NCI-H1694 treated with DMSO at 0.1 percent for 48 hours (cell line): ENCODE data around the gene MGA.
A peak's percentile ranks its signal among the peaks of the same experiment; 100 is the strongest.

Source experiments
- DNase-seq: peaks from one replicate; lab custom pipeline; 2025; lab: John Stamatoyannopoulos, UW

MGA gene

GRCh38 chr15:41659190-41659589, 1.0 kb upstream of the MGA start:
- no peak for DNase-seq

DNA sequence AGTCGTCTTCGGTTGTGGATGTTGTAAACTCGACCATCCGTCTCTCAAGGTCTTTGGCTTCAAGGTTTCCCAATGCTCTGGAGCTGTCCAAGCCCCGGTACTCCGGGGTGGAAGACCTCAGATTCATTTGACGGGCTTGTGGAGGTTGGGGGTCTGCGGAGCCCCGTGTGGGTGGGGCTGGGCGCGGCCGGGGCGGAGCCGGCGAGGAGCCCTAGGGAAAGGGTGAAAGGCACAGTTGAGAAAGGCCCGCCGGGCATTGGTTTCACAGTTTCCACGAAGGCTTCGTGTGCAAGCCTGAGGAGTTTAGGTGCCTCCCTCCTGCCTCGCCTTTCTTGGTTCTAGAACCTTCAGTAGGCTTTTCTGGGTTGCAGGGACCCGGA, 360 bp upstream of the MGA start:
- no peak for DNase-seq

GRCh38 chr15:41661078-41661517, 893 bp downstream of the MGA start:
- no peak for DNase-seq

DNA sequence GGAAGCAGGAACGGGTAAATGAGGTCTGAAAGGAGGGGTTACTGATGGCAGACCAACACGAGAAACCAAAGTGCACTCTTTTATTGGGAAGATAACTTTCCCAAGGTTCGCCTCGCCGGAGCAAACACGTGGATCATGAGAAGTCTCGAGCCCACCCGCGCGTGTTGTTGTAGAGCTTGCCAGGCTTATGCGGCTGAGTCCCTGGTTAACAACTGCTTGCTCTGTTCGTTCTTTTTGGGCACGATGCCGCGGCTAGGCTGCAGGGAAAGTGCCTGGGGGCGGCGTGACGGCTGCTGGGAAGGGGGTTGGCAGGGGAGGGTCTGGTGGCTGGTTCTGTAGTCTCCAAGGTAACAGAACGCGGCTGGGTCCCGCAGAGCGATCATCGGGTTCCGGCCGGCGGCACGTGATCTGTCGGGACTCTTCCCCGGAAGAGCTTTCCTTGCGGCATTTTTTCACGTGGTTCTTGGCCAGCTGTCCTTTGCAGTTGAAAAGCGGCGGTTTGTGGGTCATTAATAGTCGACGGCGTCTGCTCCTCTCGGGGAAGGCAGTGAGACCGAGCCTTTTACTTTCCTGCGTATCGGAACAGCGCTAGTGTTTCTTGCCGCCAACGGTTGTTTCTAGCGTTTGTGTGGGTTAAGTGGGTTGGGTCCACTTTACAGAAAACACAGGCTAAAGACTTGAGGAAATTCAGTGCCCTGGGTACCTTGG, 1.5 kb downstream of the MGA start:
- DNase-seq, result peak; percentile 31

GRCh38 chr15:41666353-41666920, 6.2 kb downstream of the MGA start:
- no peak for DNase-seq

DNA sequence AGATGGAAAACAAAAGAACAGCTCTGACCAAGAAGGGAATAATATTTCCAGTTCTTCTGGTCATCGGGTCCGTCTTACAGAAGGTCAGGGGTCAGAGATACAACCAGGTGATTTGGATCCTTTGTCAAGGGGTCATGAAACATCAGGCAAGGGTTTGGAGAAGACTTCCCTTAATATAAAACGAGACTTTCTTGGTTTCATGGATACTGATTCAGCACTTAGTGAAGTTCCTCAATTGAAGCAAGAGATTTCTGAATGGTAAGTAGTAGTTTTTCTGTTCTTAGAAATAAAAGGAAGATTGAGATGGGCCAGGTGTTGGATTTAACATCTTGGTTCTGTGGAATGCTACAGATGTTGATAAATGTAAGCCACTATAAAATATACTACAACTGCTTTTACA, 9.5 kb downstream of the MGA start:
- DNase-seq, result no peak

DNA sequence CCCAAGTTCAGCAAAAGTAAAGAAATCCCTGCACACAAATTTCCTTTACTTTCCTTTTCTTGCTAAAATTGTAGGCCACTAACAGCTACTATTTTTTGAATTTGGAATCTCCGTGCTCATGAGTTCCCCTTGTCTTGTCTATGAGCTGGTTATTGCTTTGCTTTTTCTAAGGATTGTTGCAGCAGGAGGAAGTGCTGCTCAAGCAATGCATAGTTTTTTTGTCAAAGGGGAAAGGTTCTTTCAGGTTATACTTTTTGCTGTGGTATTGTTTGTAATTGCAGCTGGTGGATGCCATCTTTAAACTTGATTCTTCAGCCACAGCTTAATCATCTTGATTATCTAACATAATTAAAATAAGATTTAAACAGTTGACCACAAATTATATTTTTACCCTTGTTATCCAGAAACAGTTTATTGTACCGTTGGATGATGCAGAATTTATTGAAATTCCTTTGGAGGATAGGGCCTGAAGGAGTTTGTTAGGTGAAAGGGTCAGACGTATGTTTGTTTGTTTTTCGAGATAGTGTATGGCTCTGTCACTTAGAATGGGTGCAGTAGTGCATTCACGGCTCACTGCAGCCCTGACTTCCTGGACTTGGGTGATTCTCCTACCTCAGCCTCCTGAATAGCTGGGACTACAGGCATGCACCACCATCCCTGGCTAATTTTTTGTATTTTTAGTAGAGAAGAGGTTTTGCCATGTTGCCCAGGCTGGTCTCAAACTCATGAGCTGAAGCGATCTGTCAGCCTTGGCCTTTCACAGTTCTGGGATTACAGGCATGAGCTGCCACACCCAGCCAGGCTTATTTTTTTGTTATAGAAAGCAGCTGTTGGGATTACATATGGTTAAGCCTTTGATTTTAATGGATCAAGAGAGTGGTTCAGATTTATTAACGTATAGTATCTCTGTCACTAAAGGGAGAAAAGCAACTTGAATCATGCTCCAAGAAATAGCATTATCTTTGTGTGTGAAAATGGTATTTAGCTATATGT, 11.7 kb downstream of the MGA start:
- DNase-seq, result no peak

DNA sequence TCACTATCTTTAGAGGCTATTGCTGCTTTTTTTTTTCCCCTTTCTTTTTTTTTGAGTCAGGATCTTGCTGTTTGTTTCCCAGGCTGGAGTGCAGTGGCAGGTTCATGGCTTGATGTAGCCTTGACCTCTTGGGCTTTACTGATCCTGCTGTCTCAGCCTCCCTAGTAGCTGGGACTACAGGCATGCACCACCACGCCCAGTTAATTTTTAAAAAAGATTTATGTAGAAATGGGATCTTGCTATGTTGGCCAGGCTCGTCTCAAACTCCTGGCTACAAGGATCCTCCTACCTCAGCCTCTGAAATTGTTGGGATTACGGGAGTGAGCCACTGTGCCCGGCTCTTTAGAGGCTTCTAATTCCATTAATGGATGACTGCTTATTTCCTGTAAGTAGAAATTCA, 15.1 kb downstream of the MGA start:
- no peak for DNase-seq

GRCh38 chr15:41678742-41679141, 18.5 kb downstream of the MGA start:
- no peak for DNase-seq

DNA sequence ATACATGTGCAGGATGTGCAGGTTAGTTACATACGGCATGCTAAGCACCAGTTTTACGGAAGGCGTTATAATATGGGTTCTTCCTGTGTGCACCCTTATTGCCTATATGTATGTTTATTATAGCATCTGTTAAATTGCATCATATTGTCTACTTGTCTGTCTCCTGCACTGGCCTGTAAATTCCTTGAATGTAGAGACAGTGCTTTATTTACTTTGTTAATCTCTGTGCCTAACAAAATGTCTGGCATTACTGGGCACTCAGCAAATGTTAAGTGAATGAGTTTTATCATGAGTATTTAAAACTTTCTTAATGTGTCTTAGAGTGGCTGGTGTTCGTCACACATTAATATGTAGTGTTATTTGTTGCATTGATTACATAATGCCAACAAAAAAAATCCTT, 23.8 kb downstream of the MGA start:
- DNase-seq, result no peak

GRCh38 chr15:41688671-41689070, 28.5 kb downstream of the MGA start:
- no peak for DNase-seq

DNA sequence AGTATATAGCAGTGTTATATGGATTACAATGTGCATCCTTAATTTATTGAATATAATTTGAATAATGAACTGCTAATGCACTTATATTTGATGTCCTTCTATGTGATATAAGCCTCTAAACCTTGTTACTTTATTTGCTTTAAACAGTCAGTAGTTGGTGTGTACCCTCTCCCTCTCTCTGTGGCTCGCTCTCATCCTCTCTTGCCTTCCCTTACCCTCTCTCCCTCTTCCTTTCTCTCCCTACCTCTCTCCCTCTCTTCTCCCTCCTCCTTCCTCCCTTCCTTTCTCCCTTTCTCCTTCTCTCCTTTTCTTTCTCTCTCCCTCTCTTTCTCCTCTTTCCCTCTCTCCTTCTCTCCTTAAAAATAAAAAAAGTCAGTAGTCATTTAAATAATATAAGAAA, 28.9 kb downstream of the MGA start:
- DNase-seq, result no peak

- DNase-seq, result no peak
Observed at GRCh38 chr15:41689834-41690233, 29.6 kb downstream of the MGA start.

DNA sequence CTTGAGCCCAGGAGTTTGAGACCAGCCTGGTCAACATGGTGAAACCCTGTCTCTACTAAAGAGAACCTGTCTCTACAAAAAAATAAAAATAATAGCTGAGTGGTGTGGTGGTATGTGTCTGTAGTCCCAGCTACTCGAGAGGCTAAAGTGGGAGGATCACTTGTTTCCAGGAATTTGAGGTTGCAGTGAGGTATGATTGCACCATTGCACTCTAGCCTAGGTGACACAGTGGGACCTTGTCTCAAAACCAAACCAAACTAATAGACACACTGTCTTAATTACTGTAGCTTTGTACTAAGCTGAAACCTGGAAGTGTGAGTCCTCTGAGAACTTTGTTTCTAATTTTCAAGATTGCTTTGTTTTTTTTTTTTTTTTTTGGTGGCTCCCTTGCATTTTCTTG, 30.4 kb downstream of the MGA start:
- DNase-seq, result no peak

DNA sequence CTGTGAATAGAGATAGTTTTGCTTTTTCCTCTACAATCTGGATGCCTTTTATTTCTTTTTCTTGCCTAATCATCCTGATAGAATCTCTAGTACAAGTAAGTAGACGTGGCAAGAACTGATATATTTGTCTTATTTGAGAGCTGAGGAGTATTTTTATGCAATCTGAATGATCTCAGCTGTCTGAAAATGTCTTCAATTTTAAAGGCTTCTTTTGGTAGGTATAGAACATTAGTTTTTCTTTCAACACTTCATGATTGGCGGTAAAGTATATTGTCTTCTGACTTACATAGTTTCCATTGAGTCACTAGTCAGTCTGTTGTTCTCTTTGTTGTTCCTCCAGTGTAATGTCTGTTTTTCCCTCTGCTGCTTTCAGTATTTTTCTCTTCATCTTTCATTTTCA, 31.3 kb downstream of the MGA start:
- no peak for DNase-seq

DNA sequence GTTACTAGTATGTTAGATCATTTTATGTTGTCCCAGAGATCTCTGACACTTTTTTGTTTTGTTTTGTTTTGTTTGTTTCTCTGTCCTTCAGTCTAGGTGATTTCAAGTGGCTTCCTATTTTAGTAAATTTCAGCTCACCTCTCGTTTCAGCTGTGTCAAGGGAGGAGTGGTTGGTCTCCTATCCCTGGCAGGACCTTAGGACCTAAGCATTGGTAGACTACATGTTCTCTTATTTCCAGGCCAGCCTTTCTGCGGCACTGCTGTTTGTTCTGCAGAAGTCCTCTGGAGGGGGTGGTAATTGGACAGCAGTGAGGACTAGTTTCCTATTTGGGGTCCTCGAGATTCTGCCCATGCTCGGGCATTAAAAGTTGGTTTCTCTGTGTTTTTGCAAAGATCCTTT, 31.8 kb downstream of the MGA start:
- no peak for DNase-seq

DNA sequence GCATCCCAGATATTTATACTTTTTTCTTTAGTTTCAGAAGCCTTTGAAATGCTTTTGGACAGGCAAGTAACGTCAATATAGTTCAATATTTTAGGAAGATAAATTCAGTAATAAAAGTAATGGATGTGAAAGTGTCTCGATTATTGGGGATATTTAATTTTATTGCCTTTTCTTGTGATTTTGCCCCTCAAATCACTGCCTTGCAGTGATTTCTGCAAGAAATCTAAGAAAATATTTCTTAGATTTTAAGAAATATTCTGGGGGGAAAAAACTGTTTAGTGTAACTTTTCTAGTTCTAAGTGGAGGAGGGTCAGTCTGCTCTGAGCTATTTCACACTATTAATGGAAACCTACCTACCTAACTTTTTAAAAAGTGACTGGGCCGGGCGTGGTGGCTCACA, 33.6 kb downstream of the MGA start:
- no peak for DNase-seq

- no peak for DNase-seq
Observed at GRCh38 chr15:41695750-41696436, 35.7 kb downstream of the MGA start.

GRCh38 chr15:41698779-41699178, 38.6 kb downstream of the MGA start:
- no peak for DNase-seq

GRCh38 chr15:41703120-41703519, 42.9 kb downstream of the MGA start:
- no peak for DNase-seq

- no peak for DNase-seq
Observed at GRCh38 chr15:41713047-41713446, 52.8 kb downstream of the MGA start.

- no peak for DNase-seq
Observed at GRCh38 chr15:41714291-41714690, 54.1 kb downstream of the MGA start.
